ENCODE data around the gene ZBED4. TPM values are rescaled to one million over a fixed set of nuclear protein-coding genes. Genes with fewer than 3 reads are reported as not detected.

The ZBED4 gene, protein sequence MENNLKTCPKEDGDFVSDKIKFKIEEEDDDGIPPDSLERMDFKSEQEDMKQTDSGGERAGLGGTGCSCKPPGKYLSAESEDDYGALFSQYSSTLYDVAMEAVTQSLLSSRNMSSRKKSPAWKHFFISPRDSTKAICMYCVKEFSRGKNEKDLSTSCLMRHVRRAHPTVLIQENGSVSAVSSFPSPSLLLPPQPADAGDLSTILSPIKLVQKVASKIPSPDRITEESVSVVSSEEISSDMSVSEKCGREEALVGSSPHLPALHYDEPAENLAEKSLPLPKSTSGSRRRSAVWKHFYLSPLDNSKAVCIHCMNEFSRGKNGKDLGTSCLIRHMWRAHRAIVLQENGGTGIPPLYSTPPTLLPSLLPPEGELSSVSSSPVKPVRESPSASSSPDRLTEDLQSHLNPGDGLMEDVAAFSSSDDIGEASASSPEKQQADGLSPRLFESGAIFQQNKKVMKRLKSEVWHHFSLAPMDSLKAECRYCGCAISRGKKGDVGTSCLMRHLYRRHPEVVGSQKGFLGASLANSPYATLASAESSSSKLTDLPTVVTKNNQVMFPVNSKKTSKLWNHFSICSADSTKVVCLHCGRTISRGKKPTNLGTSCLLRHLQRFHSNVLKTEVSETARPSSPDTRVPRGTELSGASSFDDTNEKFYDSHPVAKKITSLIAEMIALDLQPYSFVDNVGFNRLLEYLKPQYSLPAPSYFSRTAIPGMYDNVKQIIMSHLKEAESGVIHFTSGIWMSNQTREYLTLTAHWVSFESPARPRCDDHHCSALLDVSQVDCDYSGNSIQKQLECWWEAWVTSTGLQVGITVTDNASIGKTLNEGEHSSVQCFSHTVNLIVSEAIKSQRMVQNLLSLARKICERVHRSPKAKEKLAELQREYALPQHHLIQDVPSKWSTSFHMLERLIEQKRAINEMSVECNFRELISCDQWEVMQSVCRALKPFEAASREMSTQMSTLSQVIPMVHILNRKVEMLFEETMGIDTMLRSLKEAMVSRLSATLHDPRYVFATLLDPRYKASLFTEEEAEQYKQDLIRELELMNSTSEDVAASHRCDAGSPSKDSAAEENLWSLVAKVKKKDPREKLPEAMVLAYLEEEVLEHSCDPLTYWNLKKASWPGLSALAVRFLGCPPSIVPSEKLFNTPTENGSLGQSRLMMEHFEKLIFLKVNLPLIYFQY
- 9.5 to 12.4 TPM (median 11.9 TPM) in 5 replicates for total RNA-seq (2022; extraction: Qiagen RNA extraction; ENCODE audit: low read depth)

DNA sequence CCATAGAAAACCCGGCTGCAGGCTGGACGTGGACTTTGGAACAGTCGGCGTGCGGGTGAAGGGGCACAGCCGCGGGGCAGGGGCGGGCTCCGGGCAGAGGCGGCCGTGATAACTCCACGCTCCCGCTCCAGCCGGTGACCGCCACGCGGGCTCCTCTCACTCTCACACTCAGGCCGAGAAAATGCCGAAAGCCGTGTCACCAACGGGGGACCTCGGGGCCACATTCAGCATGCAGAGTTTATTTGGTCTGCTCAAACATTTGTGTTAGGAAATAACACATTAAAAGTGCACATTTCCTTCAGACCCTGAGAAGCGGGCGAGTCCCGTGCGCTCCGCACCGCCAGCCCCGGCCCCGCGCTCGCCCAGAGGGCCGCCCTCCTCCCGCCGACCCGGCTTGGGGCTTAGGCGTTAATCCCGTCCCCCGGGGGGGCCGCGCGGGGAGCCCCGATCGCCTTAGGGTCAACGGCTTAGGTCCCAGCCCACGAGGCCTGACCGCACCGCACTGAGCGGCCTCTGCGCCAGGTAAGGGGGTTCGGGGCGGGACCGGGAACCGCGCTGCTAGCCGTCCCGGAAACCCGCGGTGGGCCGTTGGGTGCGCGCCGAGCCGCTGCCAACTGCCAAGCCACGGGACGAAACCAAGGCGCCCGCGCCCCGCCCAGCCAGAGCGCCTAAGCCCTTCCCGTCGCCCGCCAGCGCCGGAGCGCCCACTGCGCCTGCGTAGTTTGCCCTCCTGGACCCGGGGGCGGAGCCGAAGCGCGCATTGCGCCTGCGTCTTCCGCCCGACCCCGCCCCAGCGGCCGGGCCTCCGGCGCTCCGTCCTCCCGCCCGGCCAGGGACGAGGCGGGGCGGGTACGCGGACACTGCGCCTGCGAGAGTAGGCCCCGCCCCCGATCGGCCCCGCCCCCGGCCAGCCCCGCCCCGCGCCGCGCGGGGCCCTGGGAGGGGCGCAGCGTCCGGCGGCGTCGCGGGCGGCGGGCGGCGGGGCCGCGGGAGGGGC, at the start of gene ZBED4:
Gene ZBED4, plus strand, starts transcription at position 947 of the 997 bp plus-strand sequence. CDS start 29,819 bp downstream, outside the sequence.

DNA sequence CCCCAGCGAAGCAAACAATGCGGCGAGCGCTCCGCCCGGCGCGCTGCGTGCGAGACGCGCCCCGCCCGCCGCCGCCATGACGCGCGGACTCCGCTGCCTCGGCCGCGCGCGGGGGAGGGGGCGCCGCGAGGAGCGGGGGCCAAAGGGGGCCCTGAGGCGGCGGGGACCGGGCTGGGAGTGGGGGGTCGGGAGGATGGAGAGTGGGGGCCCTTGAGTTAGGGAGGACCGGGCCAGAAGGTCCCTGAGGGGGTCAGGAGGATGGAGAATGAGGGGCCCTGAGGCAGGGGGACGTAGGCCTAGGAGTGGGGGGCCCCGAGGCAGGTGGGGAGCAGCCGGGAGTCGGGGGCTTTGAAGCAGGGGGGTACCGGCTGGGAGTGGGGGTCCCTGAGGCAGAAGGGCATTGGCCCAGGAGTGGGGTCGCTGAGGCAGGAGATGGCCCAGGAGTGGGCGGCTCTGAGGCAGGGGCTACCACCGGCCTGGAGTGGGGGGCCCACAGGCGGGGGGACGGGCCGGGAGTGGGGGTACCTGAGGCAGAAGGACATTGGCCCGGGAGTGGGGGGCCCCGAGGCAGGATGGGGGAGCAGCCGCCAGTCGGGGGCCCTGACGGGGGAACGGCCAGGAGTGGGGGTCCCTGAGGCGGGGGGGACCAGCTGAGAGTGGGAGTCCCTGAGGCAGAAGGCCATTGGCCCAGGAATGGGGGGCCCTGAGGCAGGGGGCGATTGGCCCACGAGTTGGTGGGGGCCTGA, 25.6 kb upstream of the ZBED4 start, which contains the start of gene BRD1:
Gene BRD1, minus strand, starts transcription at position 21 of the 746 bp plus-strand sequence. CDS start 3,556 bp downstream, outside the sequence.

DNA sequence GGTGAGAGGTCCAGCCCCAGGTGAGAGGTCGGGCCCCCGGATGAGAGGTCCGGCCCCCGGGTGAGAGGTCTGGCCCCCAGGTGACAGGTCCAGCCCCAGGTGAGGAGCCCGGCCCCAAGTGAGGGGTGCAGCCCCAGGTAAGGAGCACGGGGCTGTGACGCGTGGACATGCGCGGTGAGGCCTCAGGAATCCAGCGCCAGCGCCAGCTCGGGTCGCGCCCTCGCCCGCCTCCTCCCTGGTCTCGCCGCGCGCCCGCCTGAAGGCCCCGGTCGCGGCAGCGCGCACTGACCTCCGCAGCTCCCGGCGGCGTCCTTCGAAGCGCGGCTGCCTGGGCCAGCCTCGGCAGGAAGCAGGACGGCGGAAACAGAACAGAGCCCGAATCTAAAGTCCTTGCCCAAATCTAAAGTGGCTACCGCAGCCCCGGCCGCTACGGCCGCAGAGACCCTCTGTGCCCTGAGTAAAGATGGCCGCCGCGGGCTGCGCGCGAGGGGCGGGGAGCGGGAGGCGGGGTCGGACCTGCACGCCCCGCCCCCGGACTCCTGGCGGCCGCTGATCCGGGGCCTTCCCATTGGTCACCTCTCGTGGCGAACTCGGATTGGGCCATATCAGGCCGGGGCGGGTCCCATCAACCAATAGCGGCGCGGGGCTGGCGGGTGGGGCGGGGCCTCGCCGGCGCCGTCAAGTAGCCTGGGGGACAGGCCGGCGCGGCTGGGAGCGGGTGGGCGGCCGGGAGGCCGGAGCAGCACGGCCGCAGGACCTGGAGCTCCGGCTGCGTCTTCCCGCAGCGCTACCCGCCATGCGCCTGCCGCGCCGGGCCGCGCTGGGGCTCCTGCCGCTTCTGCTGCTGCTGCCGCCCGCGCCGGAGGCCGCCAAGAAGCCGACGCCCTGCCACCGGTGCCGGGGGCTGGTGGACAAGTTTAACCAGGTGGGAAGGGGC, 64.6 kb downstream of the ZBED4 start, which contains the start of the genes ALG12 and CRELD2:
Gene ALG12, minus strand, starts transcription at position 465 of the 937 bp plus-strand sequence. CDS start 4,673 bp downstream, outside the sequence.
Gene CRELD2, plus strand, starts transcription at position 661 of the 937 bp plus-strand sequence. Its CDS starts 136 bp downstream, at position 797.

Other genes with a start within 250 kb of the ZBED4 start
- 13.0 to 15.1 TPM (median 14.0 TPM) in 5 replicates for gene BRD1, start 26.0 kb upstream of the ZBED4 start, total RNA-seq (2022; extraction: Qiagen RNA extraction; ENCODE audit: low read depth)
- gene ALG12, start 64.6 kb downstream of the ZBED4 start, total RNA-seq (2022; extraction: Qiagen RNA extraction; ENCODE audit: low read depth): 8.0 to 11.1 TPM (median 10.3 TPM) in 5 replicates
- gene CRELD2, start 64.8 kb downstream of the ZBED4 start, total RNA-seq (2022; extraction: Qiagen RNA extraction; ENCODE audit: low read depth): 21.0 to 30.8 TPM (median 26.9 TPM) in 5 replicates
- gene PIM3, start 106.9 kb downstream of the ZBED4 start, total RNA-seq (2022; extraction: Qiagen RNA extraction; ENCODE audit: low read depth): 27.5 to 47.7 TPM (median 44.6 TPM) in 5 replicates
- 0.05 to 0.08 TPM in 2 of 5 replicates, not detected in the others for gene IL17REL, start 158.9 kb downstream of the ZBED4 start, total RNA-seq (2022; extraction: Qiagen RNA extraction; ENCODE audit: low read depth)
- gene TTLL8, start 204.5 kb downstream of the ZBED4 start, total RNA-seq (2022; extraction: Qiagen RNA extraction; ENCODE audit: low read depth): not detected in 5 replicates
- not detected in 5 replicates for gene MLC1, start 231.6 kb downstream of the ZBED4 start, total RNA-seq (2022; extraction: Qiagen RNA extraction; ENCODE audit: low read depth)
- gene MOV10L1, start 236.2 kb downstream of the ZBED4 start, total RNA-seq (2022; extraction: Qiagen RNA extraction; ENCODE audit: low read depth): 0.07 TPM in 1 of 5 replicates, not detected in the others